Neuronal stem cell (in vitro differentiated cells): ENCODE results near the gene COL4A4.

Experiments used
- DNase-seq: peaks from one replicate; pipeline ENCODE4 v3.0.0-alpha.2; 2013; ENCODE audit warnings: low spot score
- H2AFZ ChIP-seq: one replicate; pipeline ENCODE4 v1.6.1; 2013; ENCODE audit warnings: mild to moderate bottlenecking, low read length, inconsistent platforms
- H2AK5ac ChIP-seq: 2 replicates; pipeline ENCODE4 v1.6.1; 2013; ENCODE audit warnings: low read depth, mild to moderate bottlenecking, inconsistent platforms, low read length, moderate library complexity, mixed read lengths
- H2BK120ac ChIP-seq: 2 replicates; pipeline ENCODE4 v1.6.1; 2013; ENCODE audit warnings: low read depth, mild to moderate bottlenecking, inconsistent platforms, low read length, moderate library complexity, mixed read lengths
- H2BK12ac ChIP-seq: one replicate; pipeline ENCODE4 v1.6.1; 2013; ENCODE audit warnings: low read length, inconsistent platforms
- H2BK15ac ChIP-seq: 2 replicates; pipeline ENCODE4 v1.6.1; 2013; ENCODE audit warnings: mild to moderate bottlenecking, low read length, inconsistent platforms, mixed read lengths
- H2BK5ac ChIP-seq: one replicate; pipeline ENCODE4 v1.6.1; 2013; ENCODE audit warnings: inconsistent platforms, mild to moderate bottlenecking, low read length, moderate library complexity
- H3K14ac ChIP-seq: one replicate; pipeline ENCODE4 v1.6.1; 2013; ENCODE audit warnings: low read length, inconsistent platforms
- H3K18ac ChIP-seq: 2 replicates; pipeline ENCODE4 v1.6.1; 2013; ENCODE audit warnings: low read length, inconsistent platforms
- H3K23ac ChIP-seq: 2 replicates; pipeline ENCODE4 v1.6.1; 2013; ENCODE audit warnings: low read depth, mild to moderate bottlenecking, mixed read lengths, low read length, inconsistent platforms; ENCODE audit not compliant: poor library complexity
- H3K27ac ChIP-seq: replicated peaks from 3 replicates; pipeline ENCODE4 v1.5.1; 2013; ENCODE audit warnings: low read length, inconsistent platforms
- H3K27me3 ChIP-seq, 3 experiments: 2 replicates each; pipeline ENCODE4 v1.6.1; 2013; ENCODE audit warnings: low read length in 3 of 3, mild to moderate bottlenecking in 2 of 3, inconsistent platforms in 1 of 3, low read depth in 1 of 3, mixed read lengths in 1 of 3, moderate library complexity in 1 of 3; ENCODE audit not compliant: control insufficient read depth in 3 of 3, insufficient read depth in 3 of 3
- H3K36me3 ChIP-seq, 2 donors: replicated peaks in 1 of 2; 2 replicates each; pipeline ENCODE4 v1.6.1; 2013; ENCODE audit warnings: low read length in 2 of 2; ENCODE audit not compliant: control insufficient read depth in 2 of 2, insufficient read depth in 2 of 2
- H3K4ac ChIP-seq: 2 replicates; pipeline ENCODE4 v1.6.1; 2013; ENCODE audit warnings: inconsistent platforms, mild to moderate bottlenecking, low read length, moderate library complexity
- H3K4me1 ChIP-seq, 2 donors: 1 replicate in 1 of 2; 2 replicates in 1 of 2; pipeline ENCODE4 v1.6.1; 2013; ENCODE audit warnings: low read length in 2 of 2, low read depth in 1 of 2; ENCODE audit not compliant: control insufficient read depth in 2 of 2, insufficient read depth in 1 of 2
- H3K4me2 ChIP-seq: one replicate; pipeline ENCODE4 v1.6.1; 2013; ENCODE audit warnings: mild to moderate bottlenecking, low read length, inconsistent platforms; ENCODE audit not compliant: insufficient read depth, poor library complexity, severe bottlenecking
- H3K4me3 ChIP-seq, 2 donors: 2 replicates each; pipeline ENCODE4 v1.5.1; 2013; ENCODE audit warnings: low read length in 2 of 2, mild to moderate bottlenecking in 2 of 2, inconsistent platforms in 1 of 2, moderate library complexity in 1 of 2
- H3K79me1 ChIP-seq: one replicate; pipeline ENCODE4 v1.6.1; 2013; ENCODE audit warnings: low read depth, mild to moderate bottlenecking, inconsistent platforms, low read length, moderate library complexity
- H3K9ac ChIP-seq: one replicate; pipeline ENCODE4 v1.6.1; 2013; ENCODE audit warnings: mild to moderate bottlenecking, low read depth, low read length, inconsistent platforms; ENCODE audit not compliant: poor library complexity
- H3K9me3 ChIP-seq, 2 donors: replicated peaks in 1 of 2; 2 replicates each; pipeline versions ENCODE3 to v1.6.1; 2013; ENCODE audit warnings: low read length in 2 of 2, mild to moderate bottlenecking in 2 of 2, inconsistent platforms in 1 of 2, low read depth in 1 of 2, mixed read lengths in 1 of 2, moderate library complexity in 1 of 2; ENCODE audit not compliant: control insufficient read depth in 2 of 2, insufficient read depth in 1 of 2
- H4K8ac ChIP-seq: one replicate; pipeline ENCODE4 v1.6.1; 2013; ENCODE audit warnings: low read depth, mild to moderate bottlenecking, inconsistent platforms, low read length, moderate library complexity
- H4K91ac ChIP-seq: one replicate; pipeline ENCODE4 v1.6.1; 2013; ENCODE audit warnings: low read length, low read depth, mild to moderate bottlenecking, inconsistent platforms; ENCODE audit not compliant: poor library complexity
- WGBS, 2 donors: extraction: QIAGEN DNeasy Blood & Tissue Kit; methylation state at CpG; one replicate each; pipeline ENCODE4 v1.1.7; 2013; ENCODE audit warnings: missing lambda C conversion rate in 2 of 2, mixed read lengths in 1 of 2; ENCODE audit not compliant: insufficient read length in 2 of 2, insufficient replicate concordance in 1 of 2; ENCODE audit errors: extremely low coverage in 2 of 2; 5-methylcytosine and 5-hydroxymethylcytosine counted together

COL4A4 gene

DNA sequence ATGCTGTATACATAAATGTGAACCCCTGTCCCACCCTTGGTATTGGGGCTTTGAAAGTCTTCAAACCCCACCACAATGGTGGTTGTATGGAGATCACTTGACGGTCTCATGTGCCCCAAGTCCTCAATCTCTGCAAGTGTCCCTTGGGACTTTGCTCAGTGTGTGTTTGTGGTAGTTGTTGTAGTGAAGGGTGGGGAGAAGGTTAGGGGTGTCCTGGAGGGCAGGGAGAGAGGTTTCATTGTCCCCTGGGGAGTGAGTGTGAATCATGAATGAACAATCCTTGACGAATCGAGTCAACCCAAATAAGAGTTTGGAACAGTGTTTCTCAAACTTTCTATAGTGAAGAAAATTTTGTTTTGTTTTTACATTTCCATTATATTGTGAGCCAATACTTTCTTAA is 28.5 kb upstream of the COL4A4 start:
- H2BK5ac ChIP-seq: no peak overlapping the region

DNA sequence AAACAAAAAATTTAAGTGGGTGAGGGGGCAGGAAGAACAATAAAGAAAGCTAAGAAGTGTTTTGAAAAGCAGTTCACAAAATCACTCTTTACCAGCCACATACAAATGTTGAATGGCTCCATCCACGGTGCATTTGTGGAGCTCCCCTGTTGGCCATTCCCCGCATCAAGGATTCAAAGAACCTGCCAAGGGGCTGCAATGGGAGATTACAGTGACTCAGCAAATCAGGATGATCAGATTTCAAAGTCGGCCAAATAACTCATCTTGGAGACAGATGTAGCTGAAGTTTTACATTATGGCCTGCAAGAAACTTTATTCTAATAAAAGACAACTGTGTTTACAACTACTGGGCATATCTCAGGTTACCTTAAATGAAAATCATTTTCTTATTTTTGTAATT is 27.4 kb upstream of the COL4A4 start:
- Histone ChIP-seq H2BK12ac (no peak overlapping the region), H3K4me3 (no peak overlapping the region), H3K79me1 (no peaks in the 10 kb centered on the region)

More for the DNA sequence above, 28.5 kb upstream of the COL4A4 start:
- Histone ChIP-seq H3K79me1 (no peaks in the 10 kb centered on the region), H2BK12ac (peak overlapping the region; percentile 24), H3K4me3 (no peak overlapping the region), H2AFZ (no peak overlapping the region), H2AK5ac (no peak overlapping the region), H3K4me2 (no peak overlapping the region), H3K18ac (no peak overlapping the region), H3K9ac (no peak overlapping the region), H2BK15ac (no peak overlapping the region), H3K14ac (no peak overlapping the region), H3K27me3 (no peaks in the 10 kb centered on the region), H3K9me3 (no peaks in the 10 kb centered on the region), H3K23ac (no peak overlapping the region), H2BK120ac (no peak overlapping the region), H4K8ac (no peak overlapping the region), H4K91ac (no peak overlapping the region), H3K27ac (no peak overlapping the region), H3K4ac (no peak overlapping the region), H3K4me1 (peaks cover 0 to 3% of the 10 kb centered on the region in 2 donors), H3K36me3 (no peaks in the 10 kb centered on the region)
- DNase-seq: no peak
- WGBS, 2 donors: no CpG with 5 or more reads among the region's 3 CpGs

GRCh38 chr2:227188292-227188691 is 24.3 kb upstream of the COL4A4 start:
- no peak for DNase-seq
- WGBS, 2 donors: no CpG with 5 or more reads among the region's 6 CpGs
- Histone ChIP-seq H3K23ac (no peak overlapping the region), H3K4me3 (no peak overlapping the region), H2BK15ac (no peak overlapping the region), H4K8ac (no peak overlapping the region), H4K91ac (no peak overlapping the region), H3K9ac (no peak overlapping the region), H3K4ac (no peak overlapping the region), H3K27me3 (no peaks in the 10 kb centered on the region), H3K27ac (no peak overlapping the region), H3K4me1 (peaks cover 0 to 3% of the 10 kb centered on the region in 2 donors), H2BK12ac (no peak overlapping the region), H3K36me3 (no peaks in the 10 kb centered on the region), H3K18ac (no peak overlapping the region), H2BK120ac (no peak overlapping the region), H3K14ac (no peak overlapping the region), H3K9me3 (no peaks in the 10 kb centered on the region), H2AK5ac (no peak overlapping the region), H3K4me2 (no peak overlapping the region), H3K79me1 (no peaks in the 10 kb centered on the region), H2AFZ (peak overlapping the region; percentile 45), H2BK5ac (no peak overlapping the region)

More for the DNA sequence above, 27.4 kb upstream of the COL4A4 start:
- Histone ChIP-seq H4K91ac (no peak overlapping the region), H2BK15ac (no peak overlapping the region), H3K18ac (no peak overlapping the region), H3K9ac (no peak overlapping the region), H3K4ac (no peak overlapping the region), H3K4me1 (peaks cover 0 to 3% of the 10 kb centered on the region in 2 donors), H3K4me2 (no peak overlapping the region), H3K23ac (no peak overlapping the region), H2BK120ac (no peak overlapping the region), H3K27ac (no peak overlapping the region), H3K27me3 (no peaks in the 10 kb centered on the region), H2AK5ac (no peak overlapping the region), H3K9me3 (no peaks in the 10 kb centered on the region), H3K14ac (no peak overlapping the region), H2AFZ (no peak overlapping the region), H4K8ac (no peak overlapping the region), H2BK5ac (no peak overlapping the region), H3K36me3 (no peaks in the 10 kb centered on the region)
- DNase-seq: no peak
- no CpG with 5 or more reads among the region's 3 CpGs for WGBS, 2 donors

- no peaks in the 10 kb centered on the region for H3K9me3 ChIP-seq
- peaks cover 0 to 3% of the 10 kb centered on the region in 2 donors for H3K4me1 ChIP-seq
- no peak overlapping the region for H3K14ac ChIP-seq
- no peak overlapping the region for H3K4me3 ChIP-seq
- no peak overlapping the region for H2AK5ac ChIP-seq
- no peak overlapping the region for H3K18ac ChIP-seq
- no peak overlapping the region for H3K4ac ChIP-seq
- DNase-seq: no peak
- no peaks in the 10 kb centered on the region for H3K79me1 ChIP-seq
- no peaks in the 10 kb centered on the region for H3K27me3 ChIP-seq
- H4K8ac ChIP-seq: no peak overlapping the region
- no peak overlapping the region for H3K23ac ChIP-seq
- H3K9ac ChIP-seq: no peak overlapping the region
- no peak overlapping the region for H2BK5ac ChIP-seq
- H2BK12ac ChIP-seq: no peak overlapping the region
- H4K91ac ChIP-seq: no peak overlapping the region
- no peak overlapping the region for H3K27ac ChIP-seq
- WGBS, 2 donors: no CpG with 5 or more reads among the region's 1 CpG
- no peak overlapping the region for H2AFZ ChIP-seq
- no peak overlapping the region for H2BK15ac ChIP-seq
- no peak overlapping the region for H2BK120ac ChIP-seq
- no peaks in the 10 kb centered on the region for H3K36me3 ChIP-seq
- H3K4me2 ChIP-seq: no peak overlapping the region
Observed at GRCh38 chr2:227186751-227187150, 22.7 kb upstream of the COL4A4 start.
